ENCODE data around the gene UROC1. TPM values are rescaled to one million over a fixed set of nuclear protein-coding genes. Genes with fewer than 3 reads are reported as not detected.
A peak's percentile ranks its signal among the peaks of the same experiment; 100 is the strongest.

UROC1 gene
- total and polyA plus RNA-seq, 2 experiments from 2014 or later, result not detected

GRCh38 chr3:126524429-126524988 is 6.9 kb upstream of the UROC1 start:
- H3K27me3 ChIP-seq (ENCODE audit: insufficient read depth), result peaks cover 16% of the 10 kb centered on the region
- H3K4me2 ChIP-seq, result peak overlapping the region; percentile 91
- Mint-ChIP-seq H3K27ac (no peak overlapping the region), H3K9me3 (no peaks in the 10 kb centered on the region), H3K4me1 (peaks cover 9% of the 10 kb centered on the region), H3K36me3 (ENCODE audit: low read depth) (no peaks in the 10 kb centered on the region), H3K27me3 (ENCODE audit: insufficient read depth, low read depth, poor library complexity) (peaks cover 11% of the 10 kb centered on the region), H3K4me3 (peak overlapping the region; percentile 76)
- peak overlapping the region; percentile 73 for H3K4me3 ChIP-seq
- no peaks in the 10 kb centered on the region for H3K36me3 ChIP-seq (ENCODE audit: insufficient read depth)
- 0 out of 2 replicates have a peak, but pooled peaks cover 4% of the 10 kb centered on the region for H3K4me1 ChIP-seq (ENCODE audit: insufficient read depth)
- peak overlapping the region; percentile 99 for H2AFZ ChIP-seq
- ATAC-seq, result peak; percentile 11
- H3K27ac ChIP-seq (ENCODE audit: low read depth), result no peak overlapping the region
- TF ChIP-seq CTCF (conservative IDR thresholded peaks at IDR 0.05; ENCODE audit: low read depth in 2 of 2) (0 out of 4 replicates have a peak, but pooled peaks have one; percentile 11 to 12), EZH2phosphoT487 (IDR thresholded peaks at IDR 0.05; ENCODE audit: unreplicated experiment) (no peak)
- DNase-seq (ENCODE audit: low spot score), result no peak
- no peaks in the 10 kb centered on the region for H3K9me2 ChIP-seq (ENCODE audit: insufficient read depth)
- no peaks in the 10 kb centered on the region for H4K20me1 ChIP-seq (replicated peaks; ENCODE audit: insufficient read depth)
- no peaks in the 10 kb centered on the region for H3K79me2 ChIP-seq (replicated peaks; ENCODE audit: insufficient read depth)
- no peaks in the 10 kb centered on the region for H3F3A ChIP-seq (replicated peaks; ENCODE audit: low read depth)

GRCh38 chr3:126523745-126524428 is 6.3 kb upstream of the UROC1 start, which contains the start of gene CHST13:
CHST13 (plus strand) TSS chr3:126524155; CDS start chr3:126524333, 178 bp downstream.
- peak within 1 kb of the TSS; percentile 99 for H2AFZ ChIP-seq
- H3K27me3 ChIP-seq (ENCODE audit: insufficient read depth), result peaks cover 16% of the 10 kb centered on the region
- ATAC-seq, result peak; percentile 84
- H3K4me2 ChIP-seq, result peak within 1 kb of the TSS; percentile 91
- H3K79me2 ChIP-seq (replicated peaks; ENCODE audit: insufficient read depth), result no peaks in the 10 kb centered on the region
- TF ChIP-seq CREB1 (CRISPR knock-in tag; IDR thresholded peaks at IDR 0.05; ENCODE audit: low read depth) (no peak), POLR2AphosphoS5 (IDR thresholded peaks at IDR 0.05; ENCODE audit: low read depth) (peak; percentile 56; the same call in 1 of the 2 replicates)
- H3K4me1 Mint-ChIP-seq, result peaks cover 9% of the 10 kb centered on the region
- H3K36me3 Mint-ChIP-seq (ENCODE audit: low read depth), result no peaks in the 10 kb centered on the region
- H3K27ac Mint-ChIP-seq, result no peak within 1 kb of the TSS
- peaks cover 11% of the 10 kb centered on the region for H3K27me3 Mint-ChIP-seq (ENCODE audit: insufficient read depth, low read depth, poor library complexity)
- H4K20me1 ChIP-seq (replicated peaks; ENCODE audit: insufficient read depth), result no peaks in the 10 kb centered on the region
- no peaks in the 10 kb centered on the region for H3F3A ChIP-seq (replicated peaks; ENCODE audit: low read depth)
- H3K9me2 ChIP-seq (ENCODE audit: insufficient read depth), result no peaks in the 10 kb centered on the region
- peak within 1 kb of the TSS; percentile 73 for H3K4me3 ChIP-seq
- H3K4me3 Mint-ChIP-seq, result peak within 1 kb of the TSS; percentile 76
- peak; percentile 86 for DNase-seq (ENCODE audit: low spot score)
- H3K27ac ChIP-seq (ENCODE audit: low read depth), result no peak within 1 kb of the TSS
- H3K9me3 Mint-ChIP-seq, result no peaks in the 10 kb centered on the region
- H3K4me1 ChIP-seq (ENCODE audit: insufficient read depth), result 0 out of 2 replicates have a peak, but pooled peaks cover 4% of the 10 kb centered on the region
- no peaks in the 10 kb centered on the region for H3K36me3 ChIP-seq (ENCODE audit: insufficient read depth)

- Histone ChIP-seq H3K9me2 (ENCODE audit: insufficient read depth) (no peaks in the 10 kb centered on the region), H3K79me2 (replicated peaks; ENCODE audit: insufficient read depth) (no peaks in the 10 kb centered on the region), H3K4me1 (ENCODE audit: insufficient read depth) (0 out of 2 replicates have a peak, but pooled peaks cover 4% of the 10 kb centered on the region), H3F3A (replicated peaks; ENCODE audit: low read depth) (no peaks in the 10 kb centered on the region), H3K27ac (ENCODE audit: low read depth) (no peak overlapping the region), H3K36me3 (ENCODE audit: insufficient read depth) (no peaks in the 10 kb centered on the region), H3K4me3 (no peak overlapping the region), H4K20me1 (replicated peaks; ENCODE audit: insufficient read depth) (no peaks in the 10 kb centered on the region), H3K4me2 (no peak overlapping the region), H2AFZ (no peak overlapping the region), H3K27me3 (ENCODE audit: insufficient read depth) (peaks cover 16% of the 10 kb centered on the region)
- H3K36me3 Mint-ChIP-seq (ENCODE audit: low read depth), result no peaks in the 10 kb centered on the region
- H3K9me3 Mint-ChIP-seq, result no peaks in the 10 kb centered on the region
- TF ChIP-seq CTCF (conservative IDR thresholded peaks at IDR 0.05; ENCODE audit: low read depth in 2 of 2), result peak; percentile 87 to 91
- no peak for TF ChIP-seq ETS1 (IDR thresholded peaks at IDR 0.05)
- TF ChIP-seq CREB1 (CRISPR knock-in tag; IDR thresholded peaks at IDR 0.05; ENCODE audit: low read depth), result no peak
- TF ChIP-seq EZH2 (IDR thresholded peaks at IDR 0.05; ENCODE audit: low read depth, unreplicated experiment), result no peak
- TF ChIP-seq JUNB (IDR thresholded peaks at IDR 0.05; ENCODE audit: unreplicated experiment), result no peak
- TF ChIP-seq NANOG (IDR thresholded peaks at IDR 0.05; ENCODE audit: borderline replicate concordance), result no peak
- no peak for TF ChIP-seq ZNF331 (CRISPR knock-in tag; IDR thresholded peaks at IDR 0.05; ENCODE audit: low read depth)
- no peak for TF ChIP-seq ZNF114 (CRISPR knock-in tag; IDR thresholded peaks at IDR 0.05)
- H3K4me3 Mint-ChIP-seq, result no peak overlapping the region
- no peak overlapping the region for H3K27ac Mint-ChIP-seq
- peaks cover 11% of the 10 kb centered on the region for H3K27me3 Mint-ChIP-seq (ENCODE audit: insufficient read depth, low read depth, poor library complexity)
- peak; percentile 20 for ATAC-seq
- H3K4me1 Mint-ChIP-seq, result peaks cover 7% of the 10 kb centered on the region; the same call in 2 of the 3 replicates
- peak; percentile 88 for DNase-seq (ENCODE audit: low spot score)
Observed at GRCh38 chr3:126522363-126522788, 4.8 kb upstream of the UROC1 start.
